ENCODE measurements around the gene MIP.
"Not testable (repeated sequence)": the region's sequence is repeated elsewhere in the genome, so short reads cannot be mapped to it uniquely, and the experiment has no call there.

MIP gene

DNA sequence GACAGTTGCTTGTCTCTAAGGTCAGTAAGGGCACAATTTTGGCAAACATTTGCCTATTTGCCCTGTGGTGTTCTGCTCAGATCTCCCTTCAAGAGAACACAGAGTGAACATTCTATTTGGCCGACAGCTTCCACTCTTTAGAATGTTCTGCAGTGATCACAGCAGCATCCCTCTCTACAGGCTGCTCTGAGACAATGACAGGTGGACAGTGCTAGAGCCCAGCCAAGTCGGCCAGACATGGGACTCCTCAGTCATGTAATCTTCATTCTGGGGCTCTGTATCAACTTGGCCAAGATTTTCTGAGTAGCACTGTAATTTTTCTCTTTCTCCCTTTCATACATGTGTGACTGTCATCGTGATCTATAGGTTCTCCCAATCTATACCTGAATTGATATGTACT lies 40.1 kb downstream of the MIP start:
- no peak for DNase-seq
- Histone ChIP-seq H3K4me1 (no peaks in the 10 kb centered on the region), H3K27me3 (no peaks in the 10 kb centered on the region), H3K36me3 (peaks cover 7% of the 10 kb centered on the region), H3K4me3 (ENCODE audit: low read depth, low read length) (no peak overlapping the region), H3K9me3 (no peaks in the 10 kb centered on the region)
- TF ChIP-seq, protein P1, sequence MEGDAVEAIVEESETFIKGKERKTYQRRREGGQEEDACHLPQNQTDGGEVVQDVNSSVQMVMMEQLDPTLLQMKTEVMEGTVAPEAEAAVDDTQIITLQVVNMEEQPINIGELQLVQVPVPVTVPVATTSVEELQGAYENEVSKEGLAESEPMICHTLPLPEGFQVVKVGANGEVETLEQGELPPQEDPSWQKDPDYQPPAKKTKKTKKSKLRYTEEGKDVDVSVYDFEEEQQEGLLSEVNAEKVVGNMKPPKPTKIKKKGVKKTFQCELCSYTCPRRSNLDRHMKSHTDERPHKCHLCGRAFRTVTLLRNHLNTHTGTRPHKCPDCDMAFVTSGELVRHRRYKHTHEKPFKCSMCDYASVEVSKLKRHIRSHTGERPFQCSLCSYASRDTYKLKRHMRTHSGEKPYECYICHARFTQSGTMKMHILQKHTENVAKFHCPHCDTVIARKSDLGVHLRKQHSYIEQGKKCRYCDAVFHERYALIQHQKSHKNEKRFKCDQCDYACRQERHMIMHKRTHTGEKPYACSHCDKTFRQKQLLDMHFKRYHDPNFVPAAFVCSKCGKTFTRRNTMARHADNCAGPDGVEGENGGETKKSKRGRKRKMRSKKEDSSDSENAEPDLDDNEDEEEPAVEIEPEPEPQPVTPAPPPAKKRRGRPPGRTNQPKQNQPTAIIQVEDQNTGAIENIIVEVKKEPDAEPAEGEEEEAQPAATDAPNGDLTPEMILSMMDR (IDR thresholded peaks at IDR 0.05; ENCODE audit: low read depth, low read length), result no peak

DNA sequence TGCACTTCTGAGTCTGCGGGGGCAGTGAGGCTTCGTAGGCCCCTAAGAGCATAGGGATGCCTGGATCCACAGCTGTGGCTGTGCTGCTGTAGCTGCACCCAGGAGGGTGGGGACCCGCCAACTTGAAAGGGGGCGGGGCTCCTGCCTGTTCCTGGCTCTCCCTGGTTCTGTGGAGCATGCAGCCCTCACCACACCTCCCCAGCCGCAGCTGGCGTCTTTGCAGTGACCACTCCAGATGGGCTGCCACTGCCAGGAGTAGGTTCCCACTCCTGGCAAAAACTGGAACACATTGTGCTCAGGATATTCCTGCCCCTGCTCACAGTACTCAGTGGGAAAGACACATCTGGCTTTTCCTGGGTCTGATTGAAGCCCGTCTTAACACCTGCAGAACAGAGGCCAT lies 41.1 kb downstream of the MIP start:
- no peaks in the 10 kb centered on the region for H3K27me3 ChIP-seq
- no peak overlapping the region for H3K4me3 ChIP-seq (ENCODE audit: low read depth, low read length)
- no peaks in the 10 kb centered on the region for H3K9me3 ChIP-seq
- TF ChIP-seq, protein P1 (IDR thresholded peaks at IDR 0.05; ENCODE audit: low read depth, low read length), result no peak
- DNase-seq, result peak; percentile 19
- H3K36me3 ChIP-seq, result peaks cover 5% of the 10 kb centered on the region
- H3K4me1 ChIP-seq, result no peaks in the 10 kb centered on the region

DNA sequence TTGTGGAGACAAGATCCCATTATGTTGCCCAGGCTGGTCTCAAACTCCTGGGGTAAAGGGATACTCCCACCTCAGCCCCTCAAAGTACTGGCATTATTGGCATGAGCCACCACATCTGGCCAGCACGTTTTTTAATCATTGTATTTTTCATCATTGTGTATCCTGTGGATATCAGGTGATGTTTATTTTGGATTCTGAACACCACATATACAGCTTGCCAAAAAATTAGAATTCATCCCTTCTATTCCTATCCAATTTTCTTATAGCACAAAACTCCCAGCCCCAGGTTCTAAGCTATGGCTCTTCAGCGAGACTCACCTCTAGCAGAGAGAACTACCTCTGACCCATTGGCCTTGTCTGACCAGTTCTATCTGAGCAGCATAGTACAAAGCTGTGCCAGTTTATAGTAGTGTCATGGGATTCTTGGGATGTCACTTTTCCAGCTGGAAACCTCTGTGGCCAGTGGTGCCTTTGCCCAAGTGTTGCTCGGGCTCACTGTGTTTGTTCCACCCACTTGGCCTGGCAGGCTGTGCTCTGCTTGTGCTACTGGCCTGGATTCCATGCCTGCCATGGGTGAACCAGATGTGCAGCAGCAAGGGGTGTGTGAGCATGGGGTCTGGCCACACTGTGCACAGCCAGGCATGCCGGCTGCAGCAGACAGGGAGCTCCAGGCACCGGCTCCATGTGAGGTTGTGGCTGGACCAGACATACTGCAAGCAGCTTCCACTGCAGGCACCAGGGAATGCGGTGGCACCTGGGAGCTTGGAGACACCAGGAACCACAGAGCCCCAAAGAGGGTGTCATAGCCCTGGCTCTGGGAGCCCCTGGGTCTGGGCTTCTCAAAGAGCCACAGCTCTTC lies 42.4 kb downstream of the MIP start:
- H3K4me3 ChIP-seq (ENCODE audit: low read depth, low read length), result no peak overlapping the region
- H3K4me1 ChIP-seq, result no peaks in the 10 kb centered on the region
- no peaks in the 10 kb centered on the region for H3K36me3 ChIP-seq
- no peaks in the 10 kb centered on the region for H3K27me3 ChIP-seq
- TF ChIP-seq, protein P1 (IDR thresholded peaks at IDR 0.05; ENCODE audit: low read depth, low read length), result no peak
- peak; percentile 20 for DNase-seq
- no peaks in the 10 kb centered on the region for H3K9me3 ChIP-seq

DNA sequence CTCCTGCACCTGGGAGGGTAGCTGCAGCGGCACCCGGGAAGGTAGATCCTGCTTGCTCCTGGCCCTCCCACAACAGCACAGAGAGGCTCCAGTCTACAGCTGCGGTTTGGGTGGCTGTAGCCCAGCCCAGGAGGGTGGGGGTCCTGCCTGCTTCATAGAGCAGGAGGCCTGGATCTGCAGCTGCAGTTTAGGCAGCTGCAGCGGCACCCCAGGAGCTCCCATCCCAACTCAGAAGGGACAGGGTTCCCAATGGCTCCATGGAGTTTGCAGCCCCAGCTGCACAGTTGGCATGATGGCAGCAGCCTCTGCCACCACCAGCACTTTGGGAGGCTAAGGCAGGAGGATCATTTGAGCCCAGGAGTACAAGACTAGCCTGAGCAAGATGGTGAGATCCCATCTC lies 43.7 kb downstream of the MIP start:
- Histone ChIP-seq H3K36me3 (no peaks in the 10 kb centered on the region), H3K9me3 (no peaks in the 10 kb centered on the region), H3K4me3 (ENCODE audit: low read depth, low read length) (no peak overlapping the region), H3K4me1 (no peaks in the 10 kb centered on the region), H3K27me3 (no peaks in the 10 kb centered on the region)
- TF ChIP-seq, protein P1 (IDR thresholded peaks at IDR 0.05; ENCODE audit: low read depth, low read length), result no peak
- DNase-seq, result no peak

DNA sequence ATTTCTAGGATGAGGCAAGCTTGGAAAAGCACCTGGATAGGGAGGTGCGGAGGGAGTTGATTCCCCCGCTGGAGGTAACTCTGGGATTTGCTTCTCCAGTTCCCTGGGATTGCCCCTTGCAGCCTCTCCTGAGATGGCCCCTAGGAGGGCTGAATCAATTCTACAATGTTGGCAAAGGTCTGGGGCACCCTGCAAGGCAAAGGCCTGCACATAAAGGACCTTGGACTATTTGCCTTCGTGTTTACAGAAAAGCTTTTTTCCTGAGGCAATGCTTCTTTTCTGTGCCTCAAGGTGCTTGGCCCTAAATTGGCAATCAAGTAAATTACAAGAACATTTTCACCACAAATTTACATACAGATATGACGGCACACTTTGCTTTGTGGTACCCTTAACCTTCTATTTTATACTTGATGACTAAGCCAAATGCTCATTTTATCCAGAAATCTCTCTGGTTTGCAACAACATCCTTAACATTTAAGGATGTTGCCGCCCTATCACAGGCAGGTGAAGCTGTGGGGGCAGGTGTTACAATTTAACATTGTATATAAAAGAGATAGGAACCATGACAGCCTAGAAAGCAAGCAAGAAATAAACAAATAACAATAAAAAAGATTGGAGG lies 45.5 kb downstream of the MIP start:
- Histone ChIP-seq H3K4me1 (no peaks in the 10 kb centered on the region), H3K36me3 (no peaks in the 10 kb centered on the region), H3K27me3 (no peaks in the 10 kb centered on the region), H3K4me3 (ENCODE audit: low read depth, low read length) (no peak overlapping the region), H3K9me3 (no peaks in the 10 kb centered on the region)
- TF ChIP-seq, protein P1 (IDR thresholded peaks at IDR 0.05; ENCODE audit: low read depth, low read length), result no peak
- no peak for DNase-seq

DNA sequence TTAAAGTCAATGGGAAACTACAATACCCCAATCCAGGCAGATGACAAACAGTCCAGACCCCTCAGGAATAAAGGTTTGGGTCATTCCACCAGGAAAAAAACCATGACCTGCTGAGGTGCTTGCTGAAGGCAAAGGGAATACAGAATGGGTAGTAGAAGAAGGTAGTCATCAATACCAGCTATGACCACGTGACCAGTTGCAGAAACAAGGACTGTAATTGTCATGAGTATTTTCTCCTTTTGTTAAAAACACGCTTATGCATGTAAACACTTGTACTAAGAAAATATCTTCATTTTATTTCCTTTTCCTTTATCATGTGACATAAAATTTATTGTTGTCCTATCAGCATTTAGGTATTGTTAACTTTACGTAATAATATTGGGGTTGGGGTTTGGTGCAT lies 50.2 kb downstream of the MIP start:
- DNase-seq; H3K4me1 ChIP-seq; H3K4me3 ChIP-seq (ENCODE audit: low read depth, low read length); H3K36me3 ChIP-seq; H3K9me3 ChIP-seq; H3K27me3 ChIP-seq: not testable (repeated sequence)

DNA sequence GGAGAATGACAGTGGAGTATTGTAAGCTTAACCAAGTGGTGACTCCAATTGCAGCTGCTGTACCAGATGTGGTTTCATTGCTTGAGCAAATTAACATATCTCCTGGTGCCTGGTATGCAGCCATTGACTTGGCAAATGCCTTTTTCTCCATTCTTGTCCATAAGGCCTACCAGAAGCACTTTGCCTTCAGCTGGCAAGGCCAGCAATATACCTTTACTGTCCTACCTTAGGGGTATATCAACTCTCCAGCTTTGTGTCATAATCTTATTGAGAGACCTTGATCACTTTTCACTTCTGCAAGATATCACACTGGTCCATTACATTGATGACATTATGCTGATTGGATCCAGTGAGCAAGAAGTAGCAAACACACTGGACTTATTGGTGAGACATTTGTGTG lies 52.8 kb downstream of the MIP start:
- not testable (repeated sequence) for H3K9me3 ChIP-seq; H3K4me1 ChIP-seq; DNase-seq; H3K4me3 ChIP-seq (ENCODE audit: low read depth, low read length); H3K27me3 ChIP-seq; H3K36me3 ChIP-seq

DNA sequence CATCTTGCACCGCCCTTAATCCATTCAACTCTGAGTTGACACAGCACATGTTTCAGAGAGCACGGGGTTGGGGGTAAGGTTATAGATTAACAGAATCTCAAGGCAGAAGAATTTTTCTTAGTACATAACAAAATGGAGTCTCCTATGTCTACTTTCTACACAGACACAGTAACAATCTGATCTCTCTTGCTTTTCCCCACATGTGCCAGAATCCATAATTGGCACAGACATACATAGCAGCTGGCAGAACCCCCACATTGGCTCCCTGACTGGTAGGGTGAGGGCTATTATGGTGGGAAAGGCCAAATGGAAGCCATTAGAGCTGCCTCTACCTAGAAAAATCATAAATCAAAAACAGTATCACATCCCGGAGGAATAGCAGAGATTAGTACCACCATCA lies 53.3 kb downstream of the MIP start:
- H3K36me3 ChIP-seq; H3K4me1 ChIP-seq; H3K27me3 ChIP-seq; H3K9me3 ChIP-seq; H3K4me3 ChIP-seq (ENCODE audit: low read depth, low read length); DNase-seq: not testable (repeated sequence)

All from BE2C (cell line).